ENCODE data around the gene WASHC4. TPM values are rescaled to one million over a fixed set of nuclear protein-coding genes. Genes with fewer than 3 reads are reported as not detected.
"Not testable (repeated sequence)": the region's sequence is repeated elsewhere in the genome, so short reads cannot be mapped to it uniquely, and the experiment has no call there.

WASHC4 gene
- total and polyA plus RNA-seq, 2 donors (not counting 3 experiments of a cell fraction or from before 2014, with no cell fraction given): 30.4 to 123 TPM

- ChIA-PET CTCF (interaction anchor here (1.9 kb wide), 1 partner anchor 39 kb away, joined by 5 read pairs; no protein-coding TSS in a partner anchor), POLR2A (no interaction called here)
- TF ChIP-seq POLR2A (IDR thresholded peaks at IDR 0.05; ENCODE audit: low read depth, low read length) (no peak), EZH2 (IDR thresholded peaks at IDR 0.05; ENCODE audit: borderline replicate concordance, low read depth, low read length, severe bottlenecking) (no peak), GATA2 (IDR thresholded peaks at IDR 0.05; ENCODE audit: insufficient read depth, insufficient read length, low read depth, low read length) (no peak), MYC (IDR thresholded peaks at IDR 0.05; ENCODE audit: low read depth, low read length) (no peak), FOS (IDR thresholded peaks at IDR 0.05; ENCODE audit: borderline replicate concordance, insufficient read depth, low read length) (no peak), POLR2AphosphoS5 (IDR thresholded peaks at IDR 0.05; ENCODE audit: insufficient read depth, low read depth, low read length) (no peak), JUN (IDR thresholded peaks at IDR 0.05; ENCODE audit: borderline replicate concordance, insufficient read depth, insufficient read length, low read depth) (no peak)
- TF ChIP-seq, protein P1, sequence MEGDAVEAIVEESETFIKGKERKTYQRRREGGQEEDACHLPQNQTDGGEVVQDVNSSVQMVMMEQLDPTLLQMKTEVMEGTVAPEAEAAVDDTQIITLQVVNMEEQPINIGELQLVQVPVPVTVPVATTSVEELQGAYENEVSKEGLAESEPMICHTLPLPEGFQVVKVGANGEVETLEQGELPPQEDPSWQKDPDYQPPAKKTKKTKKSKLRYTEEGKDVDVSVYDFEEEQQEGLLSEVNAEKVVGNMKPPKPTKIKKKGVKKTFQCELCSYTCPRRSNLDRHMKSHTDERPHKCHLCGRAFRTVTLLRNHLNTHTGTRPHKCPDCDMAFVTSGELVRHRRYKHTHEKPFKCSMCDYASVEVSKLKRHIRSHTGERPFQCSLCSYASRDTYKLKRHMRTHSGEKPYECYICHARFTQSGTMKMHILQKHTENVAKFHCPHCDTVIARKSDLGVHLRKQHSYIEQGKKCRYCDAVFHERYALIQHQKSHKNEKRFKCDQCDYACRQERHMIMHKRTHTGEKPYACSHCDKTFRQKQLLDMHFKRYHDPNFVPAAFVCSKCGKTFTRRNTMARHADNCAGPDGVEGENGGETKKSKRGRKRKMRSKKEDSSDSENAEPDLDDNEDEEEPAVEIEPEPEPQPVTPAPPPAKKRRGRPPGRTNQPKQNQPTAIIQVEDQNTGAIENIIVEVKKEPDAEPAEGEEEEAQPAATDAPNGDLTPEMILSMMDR (IDR thresholded peaks at IDR 0.05; ENCODE audit: extremely low read depth in 1 of 2, insufficient read depth in 1 of 2, low read depth in 1 of 2, low read length in 2 of 2): no peak
- TF ChIP-seq, protein P2, sequence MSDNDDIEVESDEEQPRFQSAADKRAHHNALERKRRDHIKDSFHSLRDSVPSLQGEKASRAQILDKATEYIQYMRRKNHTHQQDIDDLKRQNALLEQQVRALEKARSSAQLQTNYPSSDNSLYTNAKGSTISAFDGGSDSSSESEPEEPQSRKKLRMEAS (IDR thresholded peaks at IDR 0.05; ENCODE audit: insufficient read depth, insufficient read length): no peak
- H3K9ac ChIP-seq (replicated peaks; ENCODE audit: extremely low read depth, insufficient read depth, low read length): no peak overlapping the region
- intact Hi-C loops (cut with micrococcal nuclease) (no loop called here), dilution Hi-C loops (cut with MboI; ENCODE audit: extremely low pct_ligation_motif_present, low sequenced_read_pairs) (no loop called here)
- DNase-seq (ENCODE audit: low read depth, low spot score) (no peak), FAIRE-seq (no peak)
- H3K4me1 ChIP-seq (ENCODE audit: control insufficient read depth, extremely low read depth, insufficient read depth, low read length): no peaks in the 10 kb centered on the region
- no peaks in the 10 kb centered on the region for H4K20me1 ChIP-seq (replicated peaks; ENCODE audit: control insufficient read depth, extremely low read depth, insufficient read depth, low read length)
- H2AFZ ChIP-seq (ENCODE audit: low read depth, low read length): no peak overlapping the region
- no peaks in the 10 kb centered on the region for H3K9me1 ChIP-seq (replicated peaks; ENCODE audit: control insufficient read depth, extremely low read depth, insufficient read depth, low read length)
- no TSS peak for BruUV-seq (replicated peaks)
- no peaks in the 10 kb centered on the region for H3K36me3 ChIP-seq (ENCODE audit: control insufficient read depth in 2 of 2, extremely low read depth in 1 of 2, insufficient read depth in 2 of 2, low read length in 2 of 2)
- no peak overlapping the region for H3K4me2 ChIP-seq (ENCODE audit: insufficient read depth, low read length)
- no peak overlapping the region for H3K27ac ChIP-seq (ENCODE audit: insufficient read depth, low read depth, low read length)
- H3K9me3 ChIP-seq (replicated peaks; ENCODE audit: control insufficient read depth, insufficient read depth, low read length): no peaks in the 10 kb centered on the region
- peaks cover 26% of the 10 kb centered on the region in 2 experiments for H3K27me3 ChIP-seq (ENCODE audit: control insufficient read depth in 2 of 2, insufficient read depth in 2 of 2, low read length in 2 of 2)
- no peak overlapping the region for H3K4me3 ChIP-seq (replicated peaks in 1 of 3; ENCODE audit: insufficient read depth in 1 of 3, low read depth in 1 of 3, low read length in 3 of 3)
- H3K79me2 ChIP-seq (ENCODE audit: control insufficient read depth, insufficient read depth, low read length): no peaks in the 10 kb centered on the region
Observed at GRCh38 chr12:105092336-105092735, 15.2 kb upstream of the WASHC4 start.

DNA sequence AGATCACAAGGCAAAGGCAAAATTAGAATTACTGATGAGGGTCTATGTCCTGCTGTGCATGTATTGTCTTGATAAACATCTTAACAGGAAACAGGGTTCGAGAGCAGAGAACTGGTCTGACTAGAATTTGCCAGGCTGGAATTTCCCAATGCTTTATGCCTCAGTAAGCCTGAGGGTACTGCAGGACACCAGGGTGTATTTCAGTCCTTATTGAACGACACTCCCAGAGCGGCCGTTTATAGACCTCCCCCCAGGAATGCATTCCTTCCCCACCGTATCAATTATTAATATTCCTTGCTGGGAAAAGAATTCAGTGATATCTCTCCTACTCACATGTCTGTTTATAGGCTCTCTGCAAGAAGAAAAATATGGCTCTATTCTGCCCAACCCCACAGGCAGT is 12.2 kb upstream of the WASHC4 start:
- H3K27ac ChIP-seq (ENCODE audit: insufficient read depth, low read depth, low read length); intact Hi-C loops (cut with micrococcal nuclease); H3K9me1 ChIP-seq (replicated peaks; ENCODE audit: control insufficient read depth, extremely low read depth, insufficient read depth, low read length); H2AFZ ChIP-seq (ENCODE audit: low read depth, low read length); DNase-seq (ENCODE audit: low read depth, low spot score); CTCF ChIA-PET; FAIRE-seq; BruUV-seq (replicated peaks); H3K4me3 ChIP-seq (replicated peaks in 1 of 3; ENCODE audit: insufficient read depth in 1 of 3, low read depth in 1 of 3, low read length in 3 of 3); dilution Hi-C loops (cut with MboI; ENCODE audit: extremely low pct_ligation_motif_present, low sequenced_read_pairs); H3K4me2 ChIP-seq (ENCODE audit: insufficient read depth, low read length); H3K4me1 ChIP-seq (ENCODE audit: control insufficient read depth, extremely low read depth, insufficient read depth, low read length); H3K9me3 ChIP-seq (replicated peaks; ENCODE audit: control insufficient read depth, insufficient read depth, low read length); H4K20me1 ChIP-seq (replicated peaks; ENCODE audit: control insufficient read depth, extremely low read depth, insufficient read depth, low read length); POLR2A ChIA-PET; H3K79me2 ChIP-seq (ENCODE audit: control insufficient read depth, insufficient read depth, low read length); H3K9ac ChIP-seq (replicated peaks; ENCODE audit: extremely low read depth, insufficient read depth, low read length); H3K36me3 ChIP-seq (ENCODE audit: control insufficient read depth in 2 of 2, extremely low read depth in 1 of 2, insufficient read depth in 2 of 2, low read length in 2 of 2): not testable (repeated sequence)
- H3K27me3 ChIP-seq (ENCODE audit: control insufficient read depth in 2 of 2, insufficient read depth in 2 of 2, low read length in 2 of 2): peaks cover 22 to 31% of the 10 kb centered on the region in 2 experiments
